MCF 10A (cell line): ENCODE data around the gene MYO9B. TPM values are rescaled to one million over a fixed set of nuclear protein-coding genes. Genes with fewer than 3 reads are reported as not detected.
"Not testable (repeated sequence)": the region's sequence is repeated elsewhere in the genome, so short reads cannot be mapped to it uniquely, and the experiment has no call there.

Experiments used
- BruUV-seq: library from RNA; stranded (reverse); fragments of 400-500 nt; replicated peaks from 2 replicates; lab custom pipeline; 2021; lab: Mats Ljungman, UMichigan
- CTCF ChIA-PET: fragments of 300-600 bp; sonication (Branson Sonifier 250); formaldehyde crosslinking; extraction: SDS; loops from one replicate; lab custom pipeline; 2021; ENCODE audit warnings: antibody characterized with exemption, inconsistent platforms; lab: Yijun Ruan, JAX
- POLR2A ChIA-PET: fragments of 300-600, 350-650 bp; sonication (Branson Sonifier 250); formaldehyde crosslinking; extraction: SDS; loops from one replicate; lab custom pipeline; 2020; ENCODE audit warnings: antibody characterized with exemption, inconsistent platforms; lab: Yijun Ruan, JAX
- DNase-seq: peaks from one replicate; pipeline ENCODE4 v3.0.0-alpha.2; 2018; ENCODE audit not compliant: unreplicated experiment
- H3K27ac Mint-ChIP-seq: one replicate; pipeline ENCODE4 v1.8.0; 2022; ENCODE audit warnings: mild to moderate bottlenecking, low read depth, mixed read lengths; ENCODE audit not compliant: unreplicated experiment
- H3K27me3 Mint-ChIP-seq: one replicate; pipeline ENCODE4 v1.8.0; 2022; ENCODE audit warnings: mixed read lengths; ENCODE audit not compliant: insufficient read depth, unreplicated experiment
- H3K36me3 Mint-ChIP-seq: one replicate; pipeline ENCODE4 v1.8.0; 2022; ENCODE audit warnings: mild to moderate bottlenecking, moderate library complexity, mixed read lengths; ENCODE audit not compliant: insufficient read depth, unreplicated experiment
- H3K4me1 Mint-ChIP-seq: one replicate; pipeline ENCODE4 v1.8.0; 2022; ENCODE audit warnings: mixed read lengths; ENCODE audit not compliant: insufficient read depth, unreplicated experiment
- H3K4me3 Mint-ChIP-seq: one replicate; pipeline ENCODE4 v1.8.0; 2022; ENCODE audit warnings: mild to moderate bottlenecking, moderate library complexity, mixed read lengths; ENCODE audit not compliant: unreplicated experiment
- H3K9me3 Mint-ChIP-seq: one replicate; pipeline ENCODE4 v1.8.0; 2022; ENCODE audit warnings: mixed read lengths; ENCODE audit not compliant: unreplicated experiment
- CTCF ChIP-seq: fragments of 200-600 bp; IDR thresholded peaks from one replicate; pipeline ENCODE4 v1.8.0; 2022; ENCODE audit warnings: antibody characterized with exemption, mild to moderate bottlenecking; ENCODE audit not compliant: unreplicated experiment
- intact Hi-C: fragments of 100-400 bp; cut with micrococcal nuclease; formaldehyde crosslinking; loops from 2 replicates; pipeline ENCODE4 v1.14.1; 2022
- total RNA-seq: library from RNA; stranded (reverse); gene quantifications from 2 replicates; pipeline ENCODE4 v1.2.3, GENCODE V29; 2022

The MYO9B gene
- total RNA-seq, 1 experiment from 2014 or later, result 43.5 TPM

- no peak for TF ChIP-seq CTCF
- Mint-ChIP-seq H3K36me3 (no peaks in the 10 kb centered on the region), H3K27me3 (no peaks in the 10 kb centered on the region), H3K4me3 (no peak overlapping the region), H3K4me1 (peaks cover 13% of the 10 kb centered on the region), H3K27ac (no peak overlapping the region), H3K9me3 (no peaks in the 10 kb centered on the region)
- DNase-seq, result no peak
- ChIA-PET CTCF (no interaction called here), POLR2A (no interaction called here)
- BruUV-seq, result no TSS peak
- intact Hi-C loops, result no loop called here
Observed at GRCh38 chr19:17138937-17139598, 63.5 kb downstream of the MYO9B start.

- H3K4me3 Mint-ChIP-seq, POLR2A ChIA-PET: not testable (repeated sequence)
Observed at GRCh38 chr19:17144771-17145170, 69.2 kb downstream of the MYO9B start.

GRCh38 chr19:17145546-17146497 is 70.2 kb downstream of the MYO9B start:
- H3K9me3 Mint-ChIP-seq, result no peaks in the 10 kb centered on the region
- CTCF ChIA-PET, result no interaction called here
- H3K4me3 Mint-ChIP-seq, result no peak overlapping the region
- H3K4me1 Mint-ChIP-seq, result no peaks in the 10 kb centered on the region
- no peaks in the 10 kb centered on the region for H3K27me3 Mint-ChIP-seq
- no peak for DNase-seq
- no peak for TF ChIP-seq CTCF
- POLR2A ChIA-PET, result no interaction called here
- peaks cover 13% of the 10 kb centered on the region for H3K36me3 Mint-ChIP-seq
- BruUV-seq, result no TSS peak
- intact Hi-C loops, result no loop called here
- no peak overlapping the region for H3K27ac Mint-ChIP-seq

More at GRCh38 chr19:17144771-17145170, 69.2 kb downstream of the MYO9B start:
- CTCF ChIA-PET, result interaction anchor here (0.6 kb wide), 1 partner anchor 419 kb away, joined by 4 read pairs; no protein-coding TSS in a partner anchor
- intact Hi-C loops, H3K27ac Mint-ChIP-seq, BruUV-seq, H3K27me3 Mint-ChIP-seq, H3K36me3 Mint-ChIP-seq, DNase-seq, H3K4me1 Mint-ChIP-seq, H3K9me3 Mint-ChIP-seq: not testable (repeated sequence)

- BruUV-seq, result no TSS peak
- intact Hi-C loops, result no loop called here
- no peak for DNase-seq
- H3K4me3 Mint-ChIP-seq, result no peak overlapping the region
- peaks cover 25% of the 10 kb centered on the region for H3K36me3 Mint-ChIP-seq
- TF ChIP-seq CTCF, result no peak
- H3K27ac Mint-ChIP-seq, result no peak overlapping the region
- ChIA-PET CTCF (no interaction called here), POLR2A (interaction anchor here (0.6 kb wide), 1 partner anchor 106 kb away, joined by 3 read pairs; no protein-coding TSS in a partner anchor)
- H3K27me3 Mint-ChIP-seq, result no peaks in the 10 kb centered on the region
- H3K4me1 Mint-ChIP-seq, result no peaks in the 10 kb centered on the region
- no peaks in the 10 kb centered on the region for H3K9me3 Mint-ChIP-seq
Observed at GRCh38 chr19:17148130-17148529, 72.6 kb downstream of the MYO9B start.
